Pancreas (tissue), 10 donors: ENCODE measurements around the gene POLK. TPM values are rescaled to one million over a fixed set of nuclear protein-coding genes. Genes with fewer than 3 reads are reported as not detected.

Experiments used
- ATAC-seq, 4 donors: fragments of 200-7000 bp; cut with Tn5 transposase; one replicate each; pipeline versions ENCODE4 v1.8.0 to v1.9.1; 2020; ENCODE audit warnings: mild to moderate bottlenecking in 4 of 4, moderate library complexity in 4 of 4
- DNase-seq, 6 donors: peaks; one replicate each; pipeline ENCODE4 v3.0.0-alpha.2; 2020
- FAIRE-seq: peaks from 2 replicates; lab custom pipeline; 2012; peaks lifted over from hg19 to GRCh38; lab: Jason Lieb, UNC
- H3K27ac ChIP-seq, 4 donors: fragments of 200-600 bp; sonication (generic); 1 replicate in 3 of 4; 2 replicates in 1 of 4; pipeline versions ENCODE4 v1.5.0 to v1.8.0; 2020
- H3K27me3 ChIP-seq, 4 donors: fragments of 200-600 bp; one replicate each; pipeline ENCODE4 v1.8.0; 2021
- H3K36me3 ChIP-seq, 3 donors: fragments of 200-600 bp; sonication (generic) in 1 of 3; one replicate each; pipeline versions ENCODE4 v1.5.0 to v1.8.0; 2020 to 2021
- H3K4me1 ChIP-seq, 3 donors: fragments of 200-600 bp; one replicate each; pipeline ENCODE4 v1.8.0; 2021
- H3K4me3 ChIP-seq, 4 donors: fragments of 200-600 bp; sonication (generic) in 2 of 4; one replicate each; pipeline versions ENCODE4 v1.5.0 to v1.8.0; 2020 to 2021
- H3K9me3 ChIP-seq, 4 donors: fragments of 200-600 bp; one replicate each; pipeline ENCODE4 v1.8.0; 2021
- CTCF ChIP-seq, 4 donors: fragments of 200-600 bp; sonication (generic) in 3 of 4; IDR thresholded peaks; one replicate each; pipeline versions ENCODE4 v1.5.0 to v1.8.0; 2021; ENCODE audit warnings: antibody characterized with exemption in 4 of 4
- WGBS, 2 donors: extraction: QIAGEN DNeasy Blood & Tissue Kit; methylation state at CpG; one replicate each; pipeline ENCODE4 v1.1.7; 2013; 5-methylcytosine and 5-hydroxymethylcytosine counted together
- intact Hi-C, 3 donors: fragments of 100-400 bp; cut with DNase I; formaldehyde crosslinking; loops; one replicate each; pipeline versions ENCODE4 v1.11.1 to v1.14.2; 2022
- polyA plus RNA-seq, 2 donors: library from polyadenylated mRNA; stranded (reverse); fragments of 200-250 nt; gene quantifications; one replicate each; pipeline ENCODE4 v1.2.3, GENCODE V29; 2013
- total RNA-seq, 6 donors: library from RNA; stranded (reverse); fragmentation: NEBNext Ultra II Directional in 4 of 6; extraction: Animal tissue kit (Norgen Biotek cat#: 25700) in 4 of 6; gene quantifications; one replicate each; pipeline versions ENCODE4 v1.2.1 to v1.2.4, GENCODE V29; 2021 to 2023
- donor health status: healthy with polysubstance abuse.
- donor health status: DM: no; HTN: no; CAD: no; lungs with moderate emphysema.
- donor health status: DM: no; HTN: no; CAD: no.
- donor health status: control.
- donor health status: control.
- donor health status: Bipolar disorder and iron deficiency.
- donor health status: DM: yes; HTN: yes; CAD: no.
- donor health status: DM: no; HTN: no; CAD: no.
- donor health status: DM: no; HTN: no; CAD: no.
- donor health status: DM: yes; HTN: yes; CAD: no.

The POLK gene
- total and polyA plus RNA-seq, 8 donors = 3.9 to 18.5 (median 11.3) TPM

- ATAC-seq (no peak), DNase-seq (no peak), FAIRE-seq (no peak)
- Histone ChIP-seq H3K4me1 (peaks cover 0 to 3% (median 3%) of the 10 kb centered on the region in 3 donors), H3K9me3 (no peaks in the 10 kb centered on the region), H3K27ac (no peak overlapping the region), H3K27me3 (no peaks in the 10 kb centered on the region), H3K4me3 (no peak overlapping the region), H3K36me3 (no peaks in the 10 kb centered on the region)
- TF ChIP-seq CTCF (IDR thresholded peaks at IDR 0.05) = no peak
- intact Hi-C loops = no loop called here
Measured at GRCh38 chr5:75522025-75522424, 10.3 kb downstream of the POLK start.

GRCh38 chr5:75522542-75522941 lies 10.9 kb downstream of the POLK start:
- Histone ChIP-seq H3K36me3 (no peaks in the 10 kb centered on the region), H3K27me3 (no peaks in the 10 kb centered on the region), H3K4me3 (no peak overlapping the region), H3K9me3 (no peaks in the 10 kb centered on the region), H3K4me1 (peaks cover 0 to 3% (median 3%) of the 10 kb centered on the region in 3 donors), H3K27ac (no peak overlapping the region)
- WGBS, 2 donors = 97 to 100% methylated on average over 1 of the region's 1 CpG
- intact Hi-C loops = no loop called here
- DNase-seq (no peak), FAIRE-seq (no peak), ATAC-seq (no peak)
- TF ChIP-seq CTCF (IDR thresholded peaks at IDR 0.05) = no peak

DNA sequence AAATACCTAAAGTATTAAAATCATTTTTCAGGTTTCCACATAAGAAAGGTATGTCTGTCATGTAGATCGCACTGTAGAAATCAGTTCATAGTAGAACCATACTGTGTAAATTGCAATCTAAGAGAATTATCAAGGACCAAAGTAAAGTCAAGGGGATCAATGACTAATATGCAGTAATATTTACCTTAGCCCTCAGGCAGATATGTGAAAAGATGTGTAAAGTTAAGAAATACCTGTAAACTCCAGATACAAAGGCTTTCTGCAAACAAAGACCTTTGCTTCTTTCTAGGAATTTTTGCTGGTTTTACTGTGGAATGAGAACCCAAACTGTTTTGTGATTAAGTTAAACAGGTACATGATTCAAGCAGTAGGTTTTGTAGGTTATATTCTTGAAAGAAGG lies 11.6 kb downstream of the POLK start:
- no peaks in the 10 kb centered on the region for H3K9me3 ChIP-seq
- 94% methylated on average over 1 of the region's 1 CpG for WGBS, 2 donors
- peaks cover 0 to 3% (median 3%) of the 10 kb centered on the region in 3 donors for H3K4me1 ChIP-seq
- H3K36me3 ChIP-seq = no peaks in the 10 kb centered on the region
- FAIRE-seq = no peak
- no peak for TF ChIP-seq CTCF (IDR thresholded peaks at IDR 0.05)
- no peak overlapping the region for H3K27ac ChIP-seq
- no peak for ATAC-seq
- no peaks in the 10 kb centered on the region for H3K27me3 ChIP-seq
- no peak overlapping the region for H3K4me3 ChIP-seq
- DNase-seq = no peak
- intact Hi-C loops = no loop called here

DNA sequence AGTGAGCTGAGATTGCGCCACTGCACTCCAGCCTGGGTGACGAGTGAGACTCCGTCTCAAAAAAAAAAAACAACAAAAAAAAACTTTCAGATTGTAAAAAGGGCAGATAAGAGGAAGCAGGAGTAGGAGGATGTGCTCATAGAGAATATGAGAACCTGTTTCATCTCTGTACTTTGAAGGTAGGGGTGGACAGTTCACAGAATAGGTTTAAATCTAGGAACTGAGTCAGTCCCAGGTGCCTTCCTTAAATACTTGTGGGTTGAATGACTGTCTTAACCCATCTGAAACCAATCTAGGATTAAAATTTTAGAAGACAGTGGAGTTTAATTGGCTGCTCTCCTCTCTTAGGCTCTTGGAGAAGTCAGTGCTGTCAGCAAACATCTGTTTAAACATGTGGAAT lies 12.4 kb downstream of the POLK start:
- no peak overlapping the region for H3K4me3 ChIP-seq
- ATAC-seq = no peak
- WGBS, 2 donors = 86 to 93% methylated on average over 3 of the region's 3 CpGs
- no peaks in the 10 kb centered on the region for H3K36me3 ChIP-seq
- intact Hi-C loops = no loop called here
- H3K4me1 ChIP-seq = peaks cover 0 to 3% (median 3%) of the 10 kb centered on the region in 3 donors
- no peaks in the 10 kb centered on the region for H3K27me3 ChIP-seq
- no peak for FAIRE-seq
- TF ChIP-seq CTCF (IDR thresholded peaks at IDR 0.05) = no peak
- H3K27ac ChIP-seq = no peak overlapping the region
- no peak for DNase-seq
- H3K9me3 ChIP-seq = no peaks in the 10 kb centered on the region

GRCh38 chr5:75524591-75524990 lies 12.9 kb downstream of the POLK start:
- intact Hi-C loops = no loop called here

More at GRCh38 chr5:75524591-75524990, 12.9 kb downstream of the POLK start:
- H3K27me3 ChIP-seq = no peaks in the 10 kb centered on the region
- DNase-seq = no peak
- 93 to 100% methylated on average over 1 of the region's 1 CpG for WGBS, 2 donors
- no peak overlapping the region for H3K27ac ChIP-seq
- no peaks in the 10 kb centered on the region for H3K9me3 ChIP-seq
- H3K4me3 ChIP-seq = no peak overlapping the region
- TF ChIP-seq CTCF (IDR thresholded peaks at IDR 0.05) = no peak
- peaks cover 0 to 3% (median 0%) of the 10 kb centered on the region in 3 donors for H3K4me1 ChIP-seq
- FAIRE-seq = no peak
- no peaks in the 10 kb centered on the region for H3K36me3 ChIP-seq
- ATAC-seq = no peak
